Nephron (organoid): Measurements from ENCODE around the gene CNR2.
"Not testable (repeated sequence)": the region's sequence is repeated elsewhere in the genome, so short reads cannot be mapped to it uniquely, and the experiment has no call there.

Source experiments
- H3K27ac Mint-ChIP-seq, 3 experiments: 2 replicates each; pipeline ENCODE4 v1.8.0; 2020; ENCODE audit warnings: mixed read lengths in 3 of 3, mild to moderate bottlenecking in 2 of 3, moderate library complexity in 1 of 3
- H3K27me3 Mint-ChIP-seq: 2 replicates; pipeline ENCODE4 v1.8.0; 2021; ENCODE audit warnings: low read depth, mild to moderate bottlenecking, moderate library complexity, mixed read lengths
- H3K36me3 Mint-ChIP-seq: 2 replicates; pipeline ENCODE4 v1.8.0; 2020; ENCODE audit warnings: low read depth, mixed read lengths
- H3K4me1 Mint-ChIP-seq: 2 replicates; pipeline ENCODE4 v1.8.0; 2020; ENCODE audit warnings: mixed read lengths
- H3K4me3 Mint-ChIP-seq, 3 experiments: 2 replicates each; pipeline ENCODE4 v1.8.0; 2020; ENCODE audit warnings: mild to moderate bottlenecking in 3 of 3, mixed read lengths in 3 of 3, moderate library complexity in 2 of 3
- H3K9me3 Mint-ChIP-seq: 2 replicates; pipeline ENCODE4 v1.8.0; 2020; ENCODE audit warnings: mixed read lengths
- TF ChIP-seq, protein P1 (sequence below), 3 experiments: fragments of 200-600 bp; sonication (generic); IDR thresholded peaks; one replicate each; pipeline ENCODE4 v1.5.0; 2021; ENCODE audit warnings: antibody characterized with exemption in 3 of 3; ENCODE audit not compliant: unreplicated experiment in 3 of 3

CNR2 gene

DNA sequence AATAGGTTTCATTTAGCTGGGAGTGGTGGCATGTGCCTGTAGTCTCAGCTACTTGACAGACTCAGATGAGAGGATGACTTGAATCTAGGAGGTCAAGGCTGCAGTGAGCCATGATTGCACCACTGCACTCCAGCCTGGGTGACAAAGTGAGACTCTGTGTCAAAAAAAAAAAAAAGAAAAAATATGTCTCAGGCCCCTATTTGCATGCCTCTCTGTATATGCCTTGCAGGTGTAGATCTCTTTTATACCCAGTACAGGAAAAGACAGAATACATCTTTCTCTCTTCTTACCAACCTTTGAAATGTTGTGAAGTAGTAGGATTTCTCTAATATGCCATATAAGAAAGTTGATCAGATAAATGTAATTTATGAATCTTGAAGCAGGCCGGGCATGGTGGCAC, 6.4 kb downstream of the CNR2 start:
- no peaks in the 10 kb centered on the region for H3K36me3 Mint-ChIP-seq
- TF ChIP-seq, protein P1, sequence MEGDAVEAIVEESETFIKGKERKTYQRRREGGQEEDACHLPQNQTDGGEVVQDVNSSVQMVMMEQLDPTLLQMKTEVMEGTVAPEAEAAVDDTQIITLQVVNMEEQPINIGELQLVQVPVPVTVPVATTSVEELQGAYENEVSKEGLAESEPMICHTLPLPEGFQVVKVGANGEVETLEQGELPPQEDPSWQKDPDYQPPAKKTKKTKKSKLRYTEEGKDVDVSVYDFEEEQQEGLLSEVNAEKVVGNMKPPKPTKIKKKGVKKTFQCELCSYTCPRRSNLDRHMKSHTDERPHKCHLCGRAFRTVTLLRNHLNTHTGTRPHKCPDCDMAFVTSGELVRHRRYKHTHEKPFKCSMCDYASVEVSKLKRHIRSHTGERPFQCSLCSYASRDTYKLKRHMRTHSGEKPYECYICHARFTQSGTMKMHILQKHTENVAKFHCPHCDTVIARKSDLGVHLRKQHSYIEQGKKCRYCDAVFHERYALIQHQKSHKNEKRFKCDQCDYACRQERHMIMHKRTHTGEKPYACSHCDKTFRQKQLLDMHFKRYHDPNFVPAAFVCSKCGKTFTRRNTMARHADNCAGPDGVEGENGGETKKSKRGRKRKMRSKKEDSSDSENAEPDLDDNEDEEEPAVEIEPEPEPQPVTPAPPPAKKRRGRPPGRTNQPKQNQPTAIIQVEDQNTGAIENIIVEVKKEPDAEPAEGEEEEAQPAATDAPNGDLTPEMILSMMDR (IDR thresholded peaks at IDR 0.05; ENCODE audit: unreplicated experiment in 3 of 3): no peak
- H3K27me3 Mint-ChIP-seq: peaks cover 59% of the 10 kb centered on the region
- no peaks in the 10 kb centered on the region for H3K9me3 Mint-ChIP-seq
- H3K4me1 Mint-ChIP-seq: peaks cover 5% of the 10 kb centered on the region
- H3K4me3 Mint-ChIP-seq: no peak overlapping the region
- H3K27ac Mint-ChIP-seq: no peak overlapping the region

DNA sequence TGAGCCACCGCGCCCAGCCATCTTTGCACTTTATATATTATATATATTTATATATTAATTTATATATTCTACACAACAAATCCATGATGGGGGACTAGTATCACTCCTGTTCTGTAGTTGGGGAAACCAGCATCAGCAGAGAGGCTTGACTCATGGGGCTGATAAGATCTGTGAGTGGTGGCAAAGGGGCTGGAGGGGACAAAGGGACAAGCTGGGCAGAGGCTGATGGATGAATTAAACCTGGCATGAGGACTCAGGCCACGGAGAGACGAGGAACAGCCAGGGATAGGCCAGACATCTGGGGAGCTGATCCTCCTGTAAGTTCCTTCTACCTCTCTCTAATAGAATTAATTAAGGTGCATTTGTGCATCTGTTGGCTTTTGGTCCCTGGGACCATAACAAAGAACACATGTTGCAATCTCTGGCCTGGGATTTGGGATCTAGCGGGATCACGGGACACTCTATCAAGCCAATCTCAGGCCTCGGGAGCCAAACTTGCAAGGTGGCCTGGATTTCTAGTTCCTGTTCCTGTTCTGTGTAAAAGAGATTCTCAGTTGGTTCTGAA, 7.6 kb downstream of the CNR2 start:
- Mint-ChIP-seq H3K4me3 (no peak overlapping the region), H3K4me1 (peaks cover 5% of the 10 kb centered on the region), H3K9me3 (no peaks in the 10 kb centered on the region), H3K36me3 (no peaks in the 10 kb centered on the region), H3K27ac (no peak overlapping the region), H3K27me3 (peaks cover 71% of the 10 kb centered on the region)
- TF ChIP-seq, protein P1 (IDR thresholded peaks at IDR 0.05; ENCODE audit: unreplicated experiment in 3 of 3): no peak

DNA sequence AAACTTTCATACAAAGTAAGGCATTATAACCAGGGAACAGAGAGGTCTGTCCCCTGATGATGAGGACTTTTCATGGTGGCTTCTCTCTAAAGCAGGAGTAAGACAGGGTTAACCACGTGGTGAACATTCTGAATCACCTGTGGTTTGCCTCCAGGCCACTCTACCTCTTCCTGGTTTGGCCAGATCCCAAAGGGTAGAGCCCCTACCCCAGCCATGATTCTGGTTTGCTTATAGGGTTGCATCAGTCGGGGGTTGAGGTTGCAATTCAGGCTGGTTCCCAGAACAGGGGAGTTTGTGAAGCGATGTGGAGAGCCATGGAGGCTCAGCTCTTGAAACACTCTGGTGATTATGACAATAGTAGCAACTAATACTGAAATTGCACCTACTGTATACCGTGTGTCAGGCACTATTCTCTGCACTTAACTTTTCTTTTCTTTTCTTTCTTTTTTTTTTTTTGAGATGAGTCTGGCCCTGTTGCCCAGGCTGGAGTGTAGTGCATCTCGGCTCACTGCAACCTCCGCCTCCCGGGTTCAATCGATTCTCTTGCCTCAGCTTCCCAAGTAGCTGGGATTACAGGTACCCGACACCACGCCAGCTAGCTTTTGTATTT, 8.3 kb downstream of the CNR2 start:
- TF ChIP-seq, protein P1 (IDR thresholded peaks at IDR 0.05; ENCODE audit: unreplicated experiment in 3 of 3): no peak
- H3K4me1 Mint-ChIP-seq: peaks cover 5% of the 10 kb centered on the region
- H3K36me3 Mint-ChIP-seq: no peaks in the 10 kb centered on the region
- H3K27me3 Mint-ChIP-seq: peaks cover 74% of the 10 kb centered on the region
- no peak overlapping the region for H3K27ac Mint-ChIP-seq
- no peaks in the 10 kb centered on the region for H3K9me3 Mint-ChIP-seq
- peak overlapping the region; percentile 1 to 57 (median 42) for H3K4me3 Mint-ChIP-seq

DNA sequence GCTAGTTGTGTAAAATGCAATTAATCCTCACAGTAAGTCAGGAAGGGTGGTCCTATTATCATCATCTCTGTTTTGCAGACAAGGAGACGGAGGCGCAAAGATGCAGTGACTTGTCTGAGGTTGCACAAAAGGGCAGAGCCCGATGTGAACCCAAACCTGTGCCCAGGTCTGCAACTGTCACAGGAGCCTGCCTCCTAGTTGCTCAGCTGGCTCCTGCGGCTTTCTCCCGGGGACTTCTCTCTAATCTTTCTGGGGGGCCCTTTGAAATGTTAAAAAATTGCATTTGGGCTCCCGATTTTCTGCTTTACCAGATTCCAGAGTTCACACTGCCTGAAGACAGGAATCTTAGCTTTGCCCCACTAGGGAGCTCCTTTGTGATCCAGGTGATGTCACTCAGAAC, 9.4 kb downstream of the CNR2 start:
- H3K36me3 Mint-ChIP-seq: no peaks in the 10 kb centered on the region
- H3K9me3 Mint-ChIP-seq: no peaks in the 10 kb centered on the region
- H3K4me3 Mint-ChIP-seq: no peak overlapping the region
- peaks cover 83% of the 10 kb centered on the region for H3K27me3 Mint-ChIP-seq
- no peaks in the 10 kb centered on the region for H3K4me1 Mint-ChIP-seq
- TF ChIP-seq, protein P1 (IDR thresholded peaks at IDR 0.05; ENCODE audit: unreplicated experiment in 3 of 3): no peak
- no peak overlapping the region for H3K27ac Mint-ChIP-seq

DNA sequence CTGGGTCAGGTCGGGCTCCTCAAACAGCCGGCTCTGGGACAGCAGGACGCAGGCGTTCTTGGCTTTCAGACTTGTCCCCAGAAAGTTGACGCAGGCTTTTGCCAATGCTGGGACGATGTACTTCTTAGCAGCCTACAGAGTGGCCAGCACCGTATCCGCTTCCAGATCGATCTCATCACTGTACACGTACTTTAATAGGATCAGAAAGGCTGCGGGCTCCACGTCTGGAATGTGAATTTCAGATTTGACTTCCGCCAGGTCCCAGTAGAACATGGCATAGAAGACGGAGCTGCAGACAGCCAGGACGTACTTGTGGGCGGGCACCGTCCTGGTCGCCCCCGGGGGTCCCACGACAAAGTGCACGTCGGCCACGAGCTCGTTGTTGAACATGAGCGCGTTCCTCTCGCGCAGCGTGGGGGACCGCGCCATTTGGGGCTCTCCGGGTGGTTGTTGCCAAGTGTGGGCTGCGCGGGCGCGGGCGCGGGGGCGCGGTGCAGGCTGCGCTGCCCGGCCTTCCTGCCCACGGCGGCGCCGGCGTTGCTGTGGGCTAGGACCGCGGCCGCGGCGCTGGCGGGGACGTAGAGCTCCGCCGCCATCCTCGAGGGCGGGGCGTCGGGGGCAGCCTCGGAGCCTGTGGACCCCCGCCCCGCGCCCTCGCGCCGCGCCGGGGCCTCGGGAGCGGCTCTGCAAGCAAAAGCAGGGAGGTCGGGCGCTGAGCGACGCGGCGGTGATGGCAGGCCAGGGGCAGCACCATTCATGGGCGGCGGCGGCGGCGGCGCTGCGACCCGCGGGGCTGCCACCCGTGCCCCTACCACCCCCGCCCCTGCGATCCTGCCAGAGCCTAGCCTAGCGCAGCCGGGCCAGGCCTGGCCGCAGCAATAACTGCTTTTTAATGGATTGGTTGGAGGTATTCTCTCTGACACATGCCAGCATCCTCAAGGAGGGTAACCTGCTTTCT, 10.6 kb downstream of the CNR2 start:
- H3K36me3 Mint-ChIP-seq: no peaks in the 10 kb centered on the region
- H3K27me3 Mint-ChIP-seq: peaks cover 79% of the 10 kb centered on the region
- H3K9me3 Mint-ChIP-seq: no peaks in the 10 kb centered on the region
- TF ChIP-seq, protein P1 (IDR thresholded peaks at IDR 0.05; ENCODE audit: unreplicated experiment in 3 of 3): no peak
- no peak overlapping the region for H3K27ac Mint-ChIP-seq
- peak overlapping the region; percentile 62 to 70 (median 65) for H3K4me3 Mint-ChIP-seq
- no peaks in the 10 kb centered on the region for H3K4me1 Mint-ChIP-seq

DNA sequence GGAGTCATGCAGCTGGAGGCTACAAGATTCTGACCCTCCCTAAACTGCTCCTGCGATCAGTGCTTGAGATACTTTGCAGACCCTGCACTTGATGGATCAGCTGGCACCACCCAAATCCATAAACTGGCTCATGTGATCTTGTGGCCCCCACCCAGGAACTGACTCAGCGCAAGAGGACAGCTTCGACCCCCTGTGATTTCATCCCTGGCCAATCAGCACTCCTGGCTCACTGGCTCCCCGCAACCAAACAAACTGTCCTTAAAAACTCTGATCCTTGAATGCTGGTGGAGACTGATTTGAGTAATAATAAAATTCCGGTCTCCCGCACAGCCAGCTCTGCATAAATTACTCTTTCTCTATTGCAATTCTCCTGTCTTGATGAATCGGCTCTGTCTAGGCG, 13.1 kb downstream of the CNR2 start:
- not testable (repeated sequence) for H3K27ac Mint-ChIP-seq, H3K36me3 Mint-ChIP-seq, H3K9me3 Mint-ChIP-seq, H3K4me1 Mint-ChIP-seq, H3K4me3 Mint-ChIP-seq
- peaks cover 57% of the 10 kb centered on the region for H3K27me3 Mint-ChIP-seq
